Mesendoderm (in vitro differentiated cells): ENCODE results near the gene TREML4.
A peak's percentile ranks its signal among the peaks of the same experiment; 100 is the strongest.
"Not testable (repeated sequence)": the region's sequence is repeated elsewhere in the genome, so short reads cannot be mapped to it uniquely, and the experiment has no call there.

Source experiments
- DNase-seq: peaks from one replicate; pipeline ENCODE4 v3.0.0; 2013
- H2AK5ac ChIP-seq: 2 replicates; pipeline ENCODE4 v1.6.1; 2013; ENCODE audit warnings: low read length, inconsistent platforms
- H2BK120ac ChIP-seq: 2 replicates; pipeline ENCODE4 v1.6.1; 2013; ENCODE audit warnings: low read depth, mild to moderate bottlenecking, low read length, moderate library complexity, mixed read lengths
- H2BK15ac ChIP-seq: replicated peaks from 2 replicates; pipeline ENCODE4 v1.6.1; 2013; ENCODE audit warnings: low read depth, mild to moderate bottlenecking, moderate library complexity
- H2BK5ac ChIP-seq: 2 replicates; pipeline ENCODE4 v1.6.1; 2013; ENCODE audit warnings: low read length, inconsistent platforms
- H3K18ac ChIP-seq: 2 replicates; pipeline ENCODE4 v1.6.1; 2013; ENCODE audit warnings: mild to moderate bottlenecking, low read length, mixed read lengths
- H3K23ac ChIP-seq: one replicate; pipeline ENCODE4 v1.6.1; 2013; ENCODE audit warnings: low read length
- H3K27ac ChIP-seq: 2 replicates; pipeline ENCODE4 v1.5.1; 2013; ENCODE audit warnings: low read depth, mild to moderate bottlenecking, inconsistent platforms, low read length, moderate library complexity
- H3K27me3 ChIP-seq: 2 replicates; pipeline ENCODE4 v1.6.1; 2013; ENCODE audit warnings: low read length, control low read depth, mild to moderate bottlenecking, inconsistent platforms; ENCODE audit not compliant: insufficient read depth, poor library complexity
- H3K36me3 ChIP-seq: 2 replicates; pipeline ENCODE4 v1.6.1; 2013; ENCODE audit warnings: low read length, inconsistent platforms; ENCODE audit not compliant: control insufficient read depth, insufficient read depth
- H3K4ac ChIP-seq: one replicate; pipeline ENCODE4 v1.6.1; 2013; ENCODE audit warnings: low read depth, mild to moderate bottlenecking, low read length, moderate library complexity
- H3K4me1 ChIP-seq: 2 replicates; pipeline ENCODE4 v1.6.1; 2013; ENCODE audit warnings: low read depth, low read length, inconsistent platforms; ENCODE audit not compliant: control insufficient read depth
- H3K4me2 ChIP-seq: 2 replicates; pipeline ENCODE4 v1.6.1; 2013; ENCODE audit warnings: low read length
- H3K4me3 ChIP-seq: 2 replicates; pipeline ENCODE4 v1.5.1; 2013; ENCODE audit warnings: mild to moderate bottlenecking, low read length
- H3K56ac ChIP-seq: one replicate; pipeline ENCODE4 v1.6.1; 2013; ENCODE audit warnings: low read length
- H3K79me1 ChIP-seq: 2 replicates; pipeline ENCODE4 v1.6.1; 2013; ENCODE audit warnings: low read length, inconsistent platforms
- H3K79me2 ChIP-seq: 2 replicates; pipeline ENCODE4 v1.6.1; 2013; ENCODE audit warnings: mild to moderate bottlenecking, low read length; ENCODE audit not compliant: control insufficient read depth, insufficient read depth
- H3K9ac ChIP-seq: 2 replicates; pipeline ENCODE4 v1.6.1; 2013; ENCODE audit warnings: low read length, inconsistent platforms
- H4K5ac ChIP-seq: one replicate; pipeline ENCODE4 v1.6.1; 2013; ENCODE audit warnings: low read length
- H4K8ac ChIP-seq: one replicate; pipeline ENCODE4 v1.6.1; 2013; ENCODE audit warnings: low read depth, mild to moderate bottlenecking, control low read depth, low read length, moderate library complexity
- WGBS: extraction: QIAGEN DNeasy Blood & Tissue Kit; methylation state at CpG from one replicate; pipeline ENCODE4 v1.1.7; 2013; ENCODE audit warnings: low lambda C conversion rate, missing lambda C conversion rate; ENCODE audit not compliant: insufficient coverage; ENCODE audit errors: extremely low coverage; 5-methylcytosine and 5-hydroxymethylcytosine counted together

Gene TREML4

DNA sequence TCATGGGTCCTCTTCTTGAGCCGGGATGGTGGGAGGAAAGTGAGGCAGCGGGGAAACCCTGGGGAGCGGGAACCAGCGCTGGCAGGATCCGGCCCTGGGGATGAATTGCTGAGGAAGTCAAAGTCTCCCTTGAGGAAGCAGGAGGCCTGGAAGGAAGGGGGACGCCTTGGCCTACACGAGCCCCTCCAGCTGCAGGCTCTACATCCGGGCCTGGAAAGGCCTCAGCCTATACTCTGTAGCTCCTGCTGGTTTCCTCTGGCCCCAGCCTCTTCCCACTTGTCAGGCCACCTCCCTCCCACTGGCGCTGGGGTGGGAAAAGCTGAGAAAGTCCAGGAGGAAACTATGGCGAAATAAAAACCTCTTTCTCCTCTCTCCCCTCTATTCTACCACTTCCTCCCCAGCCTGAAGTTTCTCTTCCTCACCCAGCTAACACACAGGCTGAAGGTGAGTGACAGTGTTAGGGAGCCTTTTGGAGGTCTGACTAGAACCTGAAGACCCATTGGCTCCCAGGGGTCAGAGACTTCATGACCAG is 42.1 kb upstream of the TREML4 start:
- Histone ChIP-seq H3K4me3 (no peak overlapping the region), H3K79me1 (no peaks in the 10 kb centered on the region), H3K23ac (no peak overlapping the region), H3K36me3 (no peaks in the 10 kb centered on the region), H3K79me2 (no peaks in the 10 kb centered on the region), H3K27ac (no peak overlapping the region), H3K18ac (no peak overlapping the region), H2BK15ac (no peak overlapping the region), H2BK120ac (no peak overlapping the region), H3K27me3 (no peaks in the 10 kb centered on the region), H3K4ac (no peak overlapping the region), H2BK5ac (no peak overlapping the region), H3K9ac (no peak overlapping the region), H2AK5ac (no peak overlapping the region), H3K4me2 (no peak overlapping the region), H4K8ac (no peak overlapping the region), H3K56ac (no peak overlapping the region), H3K4me1 (no peaks in the 10 kb centered on the region), H4K5ac (no peak overlapping the region)
- no CpG with 5 or more reads among the region's 10 CpGs for WGBS
- DNase-seq = no peak

DNA sequence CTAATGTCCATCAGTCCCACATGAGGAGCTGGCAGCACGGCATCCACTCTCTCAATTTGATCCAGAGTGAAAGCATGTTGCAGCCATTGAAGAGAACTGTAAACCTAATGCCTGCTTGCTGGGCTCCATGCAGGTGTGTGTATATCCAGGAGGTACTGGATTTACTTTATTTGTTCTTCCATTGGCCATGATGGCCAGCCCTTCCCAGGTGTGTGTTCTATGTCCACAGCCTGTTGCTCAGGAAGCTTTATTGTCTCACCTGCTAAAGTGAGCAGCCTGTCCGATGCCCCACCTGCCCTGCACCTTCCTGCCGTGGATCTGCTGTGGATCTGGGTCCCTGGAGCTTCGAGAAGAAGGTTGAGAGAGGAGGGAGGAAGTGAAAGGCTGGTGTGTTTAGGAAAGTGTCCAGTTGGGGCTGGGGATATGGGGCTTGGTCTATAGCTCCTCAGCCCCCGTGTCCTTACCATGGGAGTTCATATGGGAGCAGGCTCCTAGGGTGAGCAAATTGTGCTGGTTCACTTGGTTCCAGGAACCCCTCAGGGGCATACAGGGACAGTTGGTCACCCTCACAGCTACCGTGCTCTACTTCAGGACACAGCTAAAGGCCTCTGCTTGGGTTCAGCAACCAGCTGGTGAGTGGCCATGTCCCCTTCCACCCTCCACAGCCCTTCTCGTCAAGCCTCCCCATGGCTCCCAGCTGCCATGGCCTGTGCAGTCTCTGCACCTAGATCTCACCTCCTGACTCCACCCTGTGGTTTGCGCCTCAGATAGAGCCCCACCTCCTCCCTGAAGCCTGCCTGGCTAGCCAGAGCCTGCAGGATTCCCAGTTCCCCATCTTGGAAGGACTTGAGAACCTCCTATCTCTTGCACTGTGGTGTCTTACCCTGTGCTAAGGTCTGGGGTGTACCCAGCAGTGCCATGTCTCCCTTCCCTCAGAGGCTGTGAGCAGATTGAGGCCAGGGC is 39.9 kb upstream of the TREML4 start:
- no peaks in the 10 kb centered on the region for H3K36me3 ChIP-seq
- DNase-seq = no peak
- H2BK5ac ChIP-seq = no peak overlapping the region
- H3K23ac ChIP-seq = no peak overlapping the region
- H3K79me1 ChIP-seq = no peaks in the 10 kb centered on the region
- H3K79me2 ChIP-seq = no peaks in the 10 kb centered on the region
- H3K4me3 ChIP-seq = no peak overlapping the region
- no peak overlapping the region for H3K27ac ChIP-seq
- no peak overlapping the region for H3K9ac ChIP-seq
- no peak overlapping the region for H2AK5ac ChIP-seq
- H3K4ac ChIP-seq = no peak overlapping the region
- no peak overlapping the region for H4K5ac ChIP-seq
- WGBS = no CpG with 5 or more reads among the region's 8 CpGs
- H3K4me2 ChIP-seq = no peak overlapping the region
- H3K27me3 ChIP-seq = no peaks in the 10 kb centered on the region
- no peak overlapping the region for H3K18ac ChIP-seq
- no peak overlapping the region for H3K56ac ChIP-seq
- H2BK120ac ChIP-seq = no peak overlapping the region
- H2BK15ac ChIP-seq = no peak overlapping the region
- no peaks in the 10 kb centered on the region for H3K4me1 ChIP-seq
- no peak overlapping the region for H4K8ac ChIP-seq

DNA sequence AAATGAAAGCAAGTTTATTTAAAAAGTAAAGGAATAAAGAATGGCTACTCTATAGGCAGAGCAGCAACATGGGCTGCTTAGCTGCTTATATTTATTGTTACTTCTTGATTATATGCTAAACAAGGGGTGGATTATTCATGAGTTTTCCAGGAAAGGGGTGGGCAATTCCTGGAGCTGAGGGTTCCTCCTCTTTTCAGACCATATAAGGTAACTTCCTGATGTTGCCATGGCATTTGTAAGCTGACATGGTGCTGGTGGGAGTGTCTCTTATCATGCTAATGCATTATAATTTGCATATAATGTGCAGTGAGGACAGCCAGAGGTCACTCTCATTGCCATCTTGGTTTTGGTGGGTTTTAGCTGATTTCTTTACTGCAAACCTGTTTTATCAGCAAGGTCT is 39.1 kb upstream of the TREML4 start:
- not testable (repeated sequence) for H3K79me2 ChIP-seq, H3K36me3 ChIP-seq, H2BK120ac ChIP-seq, H3K18ac ChIP-seq, H3K56ac ChIP-seq, H4K8ac ChIP-seq, H3K4me3 ChIP-seq, H2AK5ac ChIP-seq, H4K5ac ChIP-seq, H3K23ac ChIP-seq, H3K27me3 ChIP-seq, H3K4me1 ChIP-seq, H3K79me1 ChIP-seq, H3K4ac ChIP-seq, H3K4me2 ChIP-seq, H3K27ac ChIP-seq, H3K9ac ChIP-seq, H2BK5ac ChIP-seq, H2BK15ac ChIP-seq
- DNase-seq = peak; percentile 39

DNA sequence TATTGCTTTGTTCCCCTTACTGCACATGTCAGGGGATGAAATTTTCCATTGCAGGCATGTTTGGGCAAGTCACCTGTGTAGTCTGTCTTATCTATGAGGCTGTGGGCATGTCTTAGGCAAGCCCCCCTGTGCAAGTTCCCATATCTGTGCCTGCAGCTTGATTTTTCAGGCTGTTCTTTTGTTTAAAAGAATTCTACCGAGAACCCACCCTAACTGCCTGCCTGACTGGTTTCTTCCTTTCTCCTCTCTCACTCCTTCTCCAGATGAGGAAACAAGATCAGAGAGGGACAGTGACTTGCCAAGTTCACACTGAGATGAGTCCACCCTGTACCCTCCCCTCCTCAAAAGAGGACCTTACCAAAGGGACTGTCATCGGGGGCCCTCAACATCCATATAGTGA is 38.2 kb upstream of the TREML4 start:
- Histone ChIP-seq H3K23ac (no peak overlapping the region), H3K36me3 (no peaks in the 10 kb centered on the region), H3K4me3 (no peak overlapping the region), H2BK15ac (no peak overlapping the region), H3K79me2 (no peaks in the 10 kb centered on the region), H3K4me2 (no peak overlapping the region), H3K9ac (no peak overlapping the region), H3K4ac (no peak overlapping the region), H2BK5ac (no peak overlapping the region), H4K8ac (no peak overlapping the region), H3K4me1 (no peaks in the 10 kb centered on the region), H2BK120ac (no peak overlapping the region), H4K5ac (no peak overlapping the region), H3K18ac (no peak overlapping the region), H3K56ac (no peak overlapping the region), H3K27me3 (no peaks in the 10 kb centered on the region), H3K27ac (no peak overlapping the region), H3K79me1 (no peaks in the 10 kb centered on the region), H2AK5ac (no peak overlapping the region)
- whole genome bisulfite sequencing = no CpG with 5 or more reads among the region's 2 CpGs
- no peak for DNase-seq

DNA sequence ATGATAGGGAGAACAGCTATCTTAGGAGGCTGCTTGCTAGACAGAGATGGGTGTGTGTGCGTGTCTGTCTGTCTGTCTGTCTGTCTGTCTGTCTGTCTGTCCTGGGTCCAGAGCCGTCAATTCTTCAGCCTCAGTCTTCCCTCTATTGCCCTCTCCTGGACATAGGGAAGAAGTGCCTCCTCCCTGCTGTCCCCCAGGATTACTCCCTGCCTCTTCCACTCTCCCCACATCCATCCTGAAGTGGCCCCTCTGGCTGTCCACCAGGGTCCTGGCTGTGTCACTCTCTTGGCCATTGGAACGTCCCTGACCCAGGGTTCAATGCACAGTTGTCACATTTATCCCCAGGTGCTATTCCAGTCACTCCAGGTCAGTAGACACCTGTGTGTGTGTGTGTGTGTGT is 37.4 kb upstream of the TREML4 start:
- no peak overlapping the region for H3K4me2 ChIP-seq
- no peaks in the 10 kb centered on the region for H3K27me3 ChIP-seq
- H3K4me1 ChIP-seq = no peaks in the 10 kb centered on the region
- H3K18ac ChIP-seq = no peak overlapping the region
- no peak overlapping the region for H2BK5ac ChIP-seq
- no peak overlapping the region for H3K23ac ChIP-seq
- no peak overlapping the region for H3K4me3 ChIP-seq
- no peaks in the 10 kb centered on the region for H3K79me1 ChIP-seq
- H3K9ac ChIP-seq = no peak overlapping the region
- no peak overlapping the region for H4K5ac ChIP-seq
- no CpG with 5 or more reads among the region's 3 CpGs for WGBS
- H2AK5ac ChIP-seq = no peak overlapping the region
- H3K36me3 ChIP-seq = no peaks in the 10 kb centered on the region
- H2BK15ac ChIP-seq = no peak overlapping the region
- no peaks in the 10 kb centered on the region for H3K79me2 ChIP-seq
- DNase-seq = no peak
- H3K27ac ChIP-seq = no peak overlapping the region
- H3K56ac ChIP-seq = no peak overlapping the region
- H4K8ac ChIP-seq = no peak overlapping the region
- no peak overlapping the region for H3K4ac ChIP-seq
- no peak overlapping the region for H2BK120ac ChIP-seq
